NB4 (cell line): ENCODE data around the gene OR14A16.

Source experiments
- DNase-seq: peaks from one replicate; pipeline ENCODE4 v3.0.0; 2010; ENCODE audit warnings: low read depth
- H3K4me3 ChIP-seq: one replicate; pipeline ENCODE4 v1.5.1; 2011; ENCODE audit warnings: mild to moderate bottlenecking, low read depth, low read length, moderate library complexity
- MYC ChIP-seq: IDR thresholded peaks from 2 replicates; pipeline ENCODE4 v1.6.1; 2011; ENCODE audit warnings: low read depth, low read length
- POLR2A ChIP-seq: IDR thresholded peaks from 2 replicates; pipeline ENCODE4 v1.6.1; 2011; ENCODE audit warnings: mild to moderate bottlenecking; ENCODE audit not compliant: insufficient read length; ENCODE audit errors: extremely low read depth
- TF ChIP-seq, protein P1 (sequence below): IDR thresholded peaks from 2 replicates; pipeline ENCODE4 v1.6.1; 2011; ENCODE audit warnings: low read depth, low read length
- TF ChIP-seq, protein P2 (sequence below): IDR thresholded peaks from one replicate; pipeline ENCODE4 v1.5.1; 2012; ENCODE audit warnings: low read depth, low read length

The OR14A16 gene

DNA sequence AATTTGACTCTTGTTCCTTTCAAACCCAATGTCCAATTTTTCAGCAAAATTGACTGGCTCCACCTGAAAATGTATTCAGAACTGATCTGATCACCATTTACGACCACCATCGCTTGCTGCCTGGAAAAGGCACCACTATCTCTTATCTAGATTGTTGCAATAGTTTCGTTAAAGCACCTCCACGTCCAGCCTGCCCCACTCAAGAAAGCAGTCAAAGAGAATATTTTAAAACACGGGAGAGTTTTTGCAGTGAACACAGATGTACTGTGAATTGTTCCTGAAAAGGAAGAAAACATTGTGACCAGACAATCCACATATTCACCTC lies 21.7 kb upstream of the OR14A16 start:
- no peak for TF ChIP-seq MYC
- TF ChIP-seq, protein P1, sequence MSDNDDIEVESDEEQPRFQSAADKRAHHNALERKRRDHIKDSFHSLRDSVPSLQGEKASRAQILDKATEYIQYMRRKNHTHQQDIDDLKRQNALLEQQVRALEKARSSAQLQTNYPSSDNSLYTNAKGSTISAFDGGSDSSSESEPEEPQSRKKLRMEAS, result no peak
- TF ChIP-seq, protein P2, sequence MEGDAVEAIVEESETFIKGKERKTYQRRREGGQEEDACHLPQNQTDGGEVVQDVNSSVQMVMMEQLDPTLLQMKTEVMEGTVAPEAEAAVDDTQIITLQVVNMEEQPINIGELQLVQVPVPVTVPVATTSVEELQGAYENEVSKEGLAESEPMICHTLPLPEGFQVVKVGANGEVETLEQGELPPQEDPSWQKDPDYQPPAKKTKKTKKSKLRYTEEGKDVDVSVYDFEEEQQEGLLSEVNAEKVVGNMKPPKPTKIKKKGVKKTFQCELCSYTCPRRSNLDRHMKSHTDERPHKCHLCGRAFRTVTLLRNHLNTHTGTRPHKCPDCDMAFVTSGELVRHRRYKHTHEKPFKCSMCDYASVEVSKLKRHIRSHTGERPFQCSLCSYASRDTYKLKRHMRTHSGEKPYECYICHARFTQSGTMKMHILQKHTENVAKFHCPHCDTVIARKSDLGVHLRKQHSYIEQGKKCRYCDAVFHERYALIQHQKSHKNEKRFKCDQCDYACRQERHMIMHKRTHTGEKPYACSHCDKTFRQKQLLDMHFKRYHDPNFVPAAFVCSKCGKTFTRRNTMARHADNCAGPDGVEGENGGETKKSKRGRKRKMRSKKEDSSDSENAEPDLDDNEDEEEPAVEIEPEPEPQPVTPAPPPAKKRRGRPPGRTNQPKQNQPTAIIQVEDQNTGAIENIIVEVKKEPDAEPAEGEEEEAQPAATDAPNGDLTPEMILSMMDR, result no peak
- TF ChIP-seq POLR2A, result no peak
- no peak for DNase-seq
- no peak overlapping the region for H3K4me3 ChIP-seq

DNA sequence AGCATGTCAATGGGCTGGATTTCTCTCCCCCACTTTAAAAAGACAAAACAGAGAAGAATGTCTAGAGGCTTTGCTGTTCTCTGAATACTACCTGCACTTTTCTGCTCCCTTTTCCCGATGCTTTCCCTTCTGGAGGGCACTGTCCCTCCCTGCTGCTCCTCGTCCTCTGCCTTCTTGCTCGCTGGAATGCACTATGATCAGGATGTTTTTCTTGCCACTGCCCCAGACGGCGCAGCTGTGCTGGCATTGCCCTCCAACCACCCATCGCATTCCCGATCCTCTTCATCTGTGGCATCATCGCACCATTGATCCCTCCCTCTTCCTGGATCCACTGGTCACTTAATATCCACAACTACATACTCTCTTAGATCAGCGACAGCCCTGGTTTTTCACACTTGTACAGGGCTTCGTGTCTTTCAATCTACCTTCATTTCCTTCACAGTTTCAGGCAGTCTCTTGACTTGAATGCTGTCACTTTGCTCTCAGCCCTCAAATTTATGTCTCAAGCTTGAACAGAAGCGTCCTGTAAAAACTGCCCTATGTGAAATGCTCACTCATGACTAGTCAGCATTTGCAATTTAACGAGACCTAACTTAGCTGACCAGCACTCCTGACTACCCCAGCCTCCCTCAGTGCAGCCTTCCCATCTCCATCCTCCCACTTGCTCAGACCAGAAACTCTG lies 21.2 kb upstream of the OR14A16 start:
- TF ChIP-seq MYC (no peak), POLR2A (no peak)
- TF ChIP-seq, protein P1, result no peak
- TF ChIP-seq, protein P2, result no peak
- no peak for DNase-seq

DNA sequence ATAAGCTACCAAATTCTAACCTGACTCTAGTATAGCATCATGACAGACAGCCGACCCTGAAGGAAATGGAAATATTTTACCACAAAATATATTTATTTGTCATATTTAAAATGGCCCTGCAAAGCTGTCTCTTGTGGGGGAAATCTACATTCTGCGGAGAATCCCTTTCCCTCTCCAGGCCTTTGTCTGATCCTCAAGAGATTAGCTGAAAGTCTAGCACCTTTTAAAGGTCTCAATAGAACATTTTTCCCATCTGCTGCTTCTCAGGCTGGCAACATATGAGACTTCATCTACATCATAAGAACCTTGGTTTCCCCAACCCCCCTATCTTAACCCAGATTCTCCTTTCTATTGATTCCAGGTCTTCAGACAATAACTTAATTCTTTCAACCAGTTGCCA lies 19.5 kb upstream of the OR14A16 start:
- no peak for DNase-seq
- no peak for TF ChIP-seq POLR2A
- TF ChIP-seq, protein P2, result no peak
- no peak overlapping the region for H3K4me3 ChIP-seq

More for the DNA sequence above, 21.2 kb upstream of the OR14A16 start:
- no peak overlapping the region for H3K4me3 ChIP-seq

DNA sequence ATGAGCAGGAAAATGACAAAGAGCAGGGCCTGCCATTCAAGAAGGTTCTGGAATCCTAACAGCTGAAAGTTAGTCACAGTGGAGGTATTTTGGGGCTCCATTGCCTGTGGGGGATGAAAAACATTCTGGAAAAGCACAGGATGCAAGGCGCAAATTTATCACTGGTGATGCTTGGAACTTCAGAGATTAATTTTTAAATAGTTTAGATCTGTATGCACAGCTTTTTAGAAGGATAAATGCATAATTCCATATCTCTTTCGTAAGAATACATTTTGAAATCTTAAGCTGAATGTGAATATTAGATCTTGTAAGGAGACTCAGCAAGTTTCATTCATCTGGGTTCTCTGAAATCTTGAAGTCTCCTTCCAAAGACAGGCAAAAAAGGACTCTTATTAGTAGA lies 17.9 kb upstream of the OR14A16 start, which contains the start of gene OR11L1:
Gene OR11L1 (minus strand): TSS at position 101 of the 400 bp plus-strand sequence. CDS start 0 bp downstream, at position 101.
- no peak for DNase-seq

DNA sequence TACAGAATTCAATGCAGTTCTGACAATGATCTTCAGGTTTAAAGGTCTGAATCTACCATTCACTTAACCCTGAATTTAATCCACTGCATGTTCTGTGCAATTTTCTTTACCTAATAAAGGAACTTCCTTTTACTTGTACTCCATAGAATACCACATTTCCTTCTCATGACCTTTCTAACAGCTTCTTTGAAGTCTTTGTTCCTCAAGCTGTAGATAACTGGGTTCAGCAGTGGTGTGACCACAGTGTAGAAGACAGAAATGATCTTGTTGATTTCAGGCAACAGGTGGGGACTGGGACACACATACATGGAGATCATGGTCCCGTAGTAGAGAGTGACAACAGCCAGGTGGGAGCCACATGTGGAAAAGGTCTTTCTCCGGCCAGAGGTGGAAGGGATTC lies 16.9 kb upstream of the OR14A16 start:
- TF ChIP-seq POLR2A (no peak), MYC (no peak)
- TF ChIP-seq, protein P2, result no peak
- TF ChIP-seq, protein P1, result no peak
- no peak for DNase-seq
- no peak overlapping the region for H3K4me3 ChIP-seq

More for the DNA sequence above, 17.9 kb upstream of the OR14A16 start, which contains the start of gene OR11L1:
- no peak within 1 kb of the TSS for H3K4me3 ChIP-seq
- no peak for TF ChIP-seq MYC
- no peak for TF ChIP-seq POLR2A
- TF ChIP-seq, protein P1, result no peak
- TF ChIP-seq, protein P2, result no peak

DNA sequence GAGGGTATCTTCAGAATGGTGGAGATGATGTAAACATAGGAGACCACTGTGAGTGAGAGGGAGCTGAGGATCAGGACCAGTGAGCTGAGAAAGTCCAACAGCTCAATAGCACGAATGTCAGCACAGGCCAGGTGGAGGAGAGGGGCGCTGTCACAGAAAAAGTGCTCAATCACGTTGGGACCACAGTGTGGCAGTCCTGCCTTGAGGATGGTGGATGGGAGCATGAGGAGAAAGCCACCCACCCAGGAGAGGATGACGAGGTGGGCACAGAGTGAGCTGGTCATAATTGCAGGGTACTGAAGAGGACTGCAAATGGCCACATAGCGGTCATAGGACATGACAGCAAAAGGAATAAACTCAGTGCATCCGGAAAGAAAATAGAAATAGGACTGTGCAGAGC lies 9.7 kb upstream of the OR14A16 start:
- no peak for TF ChIP-seq MYC
- no peak for TF ChIP-seq POLR2A
- TF ChIP-seq, protein P2, result no peak
- TF ChIP-seq, protein P1, result no peak
- no peak for DNase-seq

More for the DNA sequence above, 9.7 kb upstream of the OR14A16 start:
- H3K4me3 ChIP-seq, result no peak overlapping the region
